Peyer's patch (tissue), 4 donors: ENCODE results near the gene PSMG4.

Experiments
- CTCF ChIP-seq, 6 experiments: fragments of 450-650 bp in 4 of 6; fragments of 200-600 bp in 2 of 6; sonication (generic) in 1 of 6; IDR thresholded peaks; one replicate each; pipeline ENCODE4 v1.5.1; 2017 to 2019; ENCODE audit warnings: antibody characterized with exemption in 6 of 6, mild to moderate bottlenecking in 3 of 6, moderate library complexity in 1 of 6
- POLR2A ChIP-seq, 2 donors: fragments of 450-650 bp; IDR thresholded peaks; one replicate each; pipeline ENCODE4 v1.5.1; 2017; ENCODE audit warnings: antibody characterized with exemption in 2 of 2, mild to moderate bottlenecking in 2 of 2, moderate library complexity in 2 of 2

- no peak for TF ChIP-seq CTCF (IDR thresholded peaks at IDR 0.05)
- no peak for TF ChIP-seq POLR2A (IDR thresholded peaks at IDR 0.05)
These were observed 57.1 kb downstream of the PSMG4 start for GRCh38 chr6:3315841-3316240.
